T-helper 1 cell (primary cell): Measurements from ENCODE around the gene SDC4.

Source experiments
- DNase-seq, 5 donors: peaks; one replicate each; pipeline ENCODE4 v3.0.0-alpha.2; 2012 to 2020

Gene SDC4

GRCh38 chr20:45293041-45294002, 54.9 kb downstream of the SDC4 start:
- DNase-seq: peak; percentile 55 to 82 (median 61)

- no peak for DNase-seq
These were observed 55.9 kb downstream of the SDC4 start for GRCh38 chr20:45292343-45292742.

- DNase-seq: no peak
These were observed 56.7 kb downstream of the SDC4 start for GRCh38 chr20:45291526-45291925.

- peak in 4 of 5 donors; percentile 24 to 73 (median 46) for DNase-seq
These were observed 57.4 kb downstream of the SDC4 start for GRCh38 chr20:45290677-45291355.

GRCh38 chr20:45289942-45290676, 58.1 kb downstream of the SDC4 start:
- no peak for DNase-seq

- DNase-seq: no peak
These were observed 59.4 kb downstream of the SDC4 start for GRCh38 chr20:45288860-45289259.

- DNase-seq: no peak
These were observed 59.8 kb downstream of the SDC4 start for GRCh38 chr20:45288376-45288775.

- DNase-seq: no peak
These were observed 64.6 kb downstream of the SDC4 start for GRCh38 chr20:45283551-45284057.

GRCh38 chr20:45282700-45283550, 65.3 kb downstream of the SDC4 start:
- no peak for DNase-seq

- DNase-seq: no peak
These were observed 68.2 kb downstream of the SDC4 start for GRCh38 chr20:45279992-45280391.

- no peak for DNase-seq
These were observed 72.9 kb downstream of the SDC4 start for GRCh38 chr20:45275338-45275737.
